ENCODE data around the gene MYCBP. TPM values are rescaled to one million over a fixed set of nuclear protein-coding genes. Genes with fewer than 3 reads are reported as not detected.

The MYCBP gene
- total and polyA plus RNA-seq, 2 of the 8 experiments (the other 6 are each of a cell fraction or from before 2014, with no cell fraction given) = 22.4 to 38.2 TPM

- Histone ChIP-seq H3K18ac (ENCODE audit: extremely low read depth, low read length) (0 out of 2 replicates have a peak overlapping the region, but pooled peaks have one; percentile 32), H4K20me1 (replicated peaks in 1 of 2; ENCODE audit: control insufficient read depth in 1 of 2, insufficient read depth in 2 of 2, low read length in 2 of 2) (no peaks in the 10 kb centered on the region), H3K27ac (ENCODE audit: low read depth, low read length) (no peak overlapping the region), H3K23ac (ENCODE audit: insufficient read length) (no peak overlapping the region), H3K4me1 (replicated peaks in 1 of 4; ENCODE audit: control insufficient read depth in 3 of 4, insufficient read depth in 4 of 4, low read length in 3 of 4) (peaks cover 2 to 6% (median 3%) of the 10 kb centered on the region in 4 experiments; a peak in 4 of 7 replicates), H2BK15ac (ENCODE audit: low read length) (peak overlapping the region; percentile 81; the same call in 1 of the 2 replicates), H2AFZ (ENCODE audit: low read length) (no peak overlapping the region), H3K36me3 (ENCODE audit: control insufficient read depth in 2 of 4, insufficient read depth in 4 of 4, low read length in 3 of 4) (no peaks in the 10 kb centered on the region), H3K14ac (ENCODE audit: insufficient read length) (no peak overlapping the region), H4K8ac (ENCODE audit: extremely low read depth, insufficient read depth, low read length) (no peak overlapping the region), H2AK5ac (ENCODE audit: low read depth, low read length) (no peak overlapping the region), H3K9me3 (ENCODE audit: insufficient read depth in 2 of 2, low read depth in 1 of 2, low read length in 1 of 2) (peaks cover 0 to 4% of the 10 kb centered on the region in 2 experiments; a peak in 2 of 4 replicates), H2BK5ac (ENCODE audit: low read depth, low read length) (0 out of 2 replicates have a peak overlapping the region, but pooled peaks have one; percentile 52), H2BK12ac (ENCODE audit: low read depth, low read length) (peak overlapping the region; percentile 75; the same call in 1 of the 2 replicates), H3K9ac (replicated peaks in 1 of 4; ENCODE audit: extremely low read depth in 1 of 4, low read depth in 3 of 4, low read length in 3 of 4) (no peak overlapping the region), H3K23me2 (ENCODE audit: low read depth, low read length) (peaks cover 4% of the 10 kb centered on the region; the same call in 1 of the 2 replicates), H3K79me2 (ENCODE audit: control insufficient read depth in 1 of 2, insufficient read depth in 2 of 2, low read length in 2 of 2) (no peaks in the 10 kb centered on the region), H4K5ac (ENCODE audit: insufficient read length, low read depth, low read length) (no peak overlapping the region), H4K91ac (replicated peaks; ENCODE audit: insufficient read length, low read length) (no peak overlapping the region), H3K27me3 (replicated peaks in 1 of 4; ENCODE audit: control insufficient read depth in 3 of 4, extremely low read depth in 1 of 4, insufficient read depth in 3 of 4, low read length in 3 of 4) (peaks cover 6 to 43% (median 26%) of the 10 kb centered on the region in 4 experiments), H3K4ac (replicated peaks; ENCODE audit: insufficient read length, low read depth, low read length) (no peak overlapping the region), H2BK120ac (replicated peaks; ENCODE audit: low read depth, low read length) (no peak overlapping the region), H3K56ac (replicated peaks; ENCODE audit: insufficient read length, low read depth, low read length) (no peak overlapping the region), H3K4me2 (ENCODE audit: insufficient read depth in 1 of 2, low read depth in 2 of 2, low read length in 2 of 2) (peak overlapping the region in 1 of 2 experiments; percentile 34; a peak in 2 of 4 replicates), H2BK20ac (ENCODE audit: low read length) (no peak overlapping the region), H3K4me3 (ENCODE audit: extremely low read depth in 1 of 4, insufficient read depth in 2 of 4, low read depth in 3 of 4, low read length in 4 of 4) (no peak overlapping the region), H3K79me1 (ENCODE audit: low read depth, low read length) (no peaks in the 10 kb centered on the region)
- no peak for DNase-seq (ENCODE audit: low read depth in 1 of 2, low spot score in 2 of 2)
- POLR2A ChIA-PET (ENCODE audit: partially characterized antibody) = interaction anchor here (1.0 kb wide), 1 partner anchor 14 kb away, joined by 4 read pairs; no protein-coding TSS in a partner anchor
- WGBS, 2 experiments (ENCODE audit: extremely low coverage in 1 of 2, insufficient coverage in 1 of 2, insufficient read length in 1 of 2, insufficient replicate concordance in 2 of 2, low coverage in 1 of 2, low lambda C conversion rate in 2 of 2, missing lambda C conversion rate in 1 of 2) = 65% methylated on average over 35 of the region's 36 CpGs; no CpG with 5 or more reads in 1 of the 2 experiments
- CTCF ChIA-PET (ENCODE audit: partially characterized antibody) = interaction anchor here (1.1 to 3.1 kb wide), 6 partner anchors 8 to 744 kb away, joined by 3 to 13 read pairs (median 4); no protein-coding TSS in a partner anchor
- TF ChIP-seq CTCF (IDR thresholded peaks at IDR 0.05; ENCODE audit: control extremely low read depth in 1 of 3, insufficient read depth in 1 of 3, low read depth in 1 of 3, low read length in 3 of 3) (peak in 1 of 3 experiments; percentile 5; a peak in 1 of 4 replicates), E2F6 (IDR thresholded peaks at IDR 0.05) (no peak), TAF7 (optimal IDR thresholded peaks at IDR 0.05; ENCODE audit: borderline replicate concordance, low read depth, low read length) (no peak), MAFK (IDR thresholded peaks at IDR 0.05; ENCODE audit: low read depth, low read length) (no peak), CTBP2 (IDR thresholded peaks at IDR 0.05; ENCODE audit: borderline replicate concordance, insufficient read depth, insufficient read length, low read length) (no peak), KDM1A (IDR thresholded peaks at IDR 0.05; ENCODE audit: borderline replicate concordance, low read length) (no peak), BACH1 (IDR thresholded peaks at IDR 0.05; ENCODE audit: low read length) (no peak)
- no peak for FAIRE-seq
Measured at GRCh38 chr1:38815903-38816627, 57.1 kb downstream of the MYCBP start.
